Neural progenitor cell (in vitro differentiated cells): Measurements from ENCODE around the gene SSTR4. TPM values are rescaled to one million over a fixed set of nuclear protein-coding genes. Genes with fewer than 3 reads are reported as not detected.

Experiments used
- DNase-seq: peaks from one replicate; pipeline ENCODE4 v3.0.0-alpha.2; 2016; ENCODE audit warnings: low spot score
- H2AFZ ChIP-seq: fragments of 200-600 bp; sonication (generic); replicated peaks from 2 replicates; pipeline ENCODE4 v1.6.1; 2016; ENCODE audit warnings: antibody characterized with exemption
- H3F3A ChIP-seq: fragments of 200-600 bp; sonication (generic); 2 replicates; pipeline ENCODE4 v1.6.1; 2016; ENCODE audit warnings: antibody characterized with exemption, low read depth
- H3K27ac ChIP-seq: fragments of 200-600 bp; sonication (generic); 2 replicates; pipeline ENCODE4 v1.5.1; 2016; ENCODE audit warnings: mild to moderate bottlenecking
- H3K27me3 ChIP-seq: fragments of 200-600 bp; sonication (generic); 2 replicates; pipeline ENCODE4 v1.6.1; 2016; ENCODE audit warnings: mild to moderate bottlenecking, moderate library complexity
- H3K36me3 ChIP-seq: fragments of 200-600 bp; sonication (generic); 2 replicates; pipeline ENCODE4 v1.5.1; 2016
- H3K4me1 ChIP-seq: fragments of 200-600 bp; sonication (generic); 2 replicates; pipeline ENCODE4 v1.6.1; 2016; ENCODE audit warnings: mixed run types
- H3K4me2 ChIP-seq: fragments of 200-600 bp; sonication (generic); 2 replicates; pipeline ENCODE4 v1.6.1; 2016
- H3K4me3 ChIP-seq: fragments of 200-600 bp; sonication (generic); 2 replicates; pipeline ENCODE4 v1.5.1; 2016
- H3K79me2 ChIP-seq: fragments of 200-600 bp; sonication (generic); 2 replicates; pipeline ENCODE4 v1.6.1; 2016; ENCODE audit warnings: low read depth
- H3K9ac ChIP-seq: fragments of 200-600 bp; sonication (generic); 2 replicates; pipeline ENCODE4 v1.6.1; 2016
- H3K9me3 ChIP-seq: fragments of 200-600 bp; sonication (generic); 2 replicates; pipeline ENCODE4 v1.5.1; 2016; ENCODE audit warnings: low read depth
- H4K20me1 ChIP-seq: fragments of 200-600 bp; sonication (generic); 2 replicates; pipeline ENCODE4 v1.6.1; 2016; ENCODE audit warnings: low read depth
- H3K27ac Mint-ChIP-seq: 3 replicates; pipeline ENCODE4 v1.8.0; 2021; ENCODE audit warnings: mixed read lengths
- H3K27me3 Mint-ChIP-seq: 2 replicates; pipeline ENCODE4 v1.8.0; 2022; ENCODE audit warnings: low read depth, mild to moderate bottlenecking, inconsistent platforms, moderate library complexity, mixed read lengths; ENCODE audit not compliant: insufficient read depth
- H3K36me3 Mint-ChIP-seq: 3 replicates; pipeline ENCODE4 v1.8.0; 2021; ENCODE audit warnings: mixed read lengths
- H3K4me1 Mint-ChIP-seq: 3 replicates; pipeline ENCODE4 v1.8.0; 2021; ENCODE audit warnings: mixed read lengths
- H3K4me3 Mint-ChIP-seq: 3 replicates; pipeline ENCODE4 v1.8.0; 2021; ENCODE audit warnings: mild to moderate bottlenecking, moderate library complexity, mixed read lengths
- H3K9me3 Mint-ChIP-seq: 3 replicates; pipeline ENCODE4 v1.8.0; 2020; ENCODE audit warnings: mixed read lengths
- EZH2 ChIP-seq: fragments of 200-600 bp; sonication (generic); IDR thresholded peaks from 2 replicates; pipeline ENCODE4 v1.6.1; 2017; ENCODE audit warnings: antibody characterized with exemption, mild to moderate bottlenecking, moderate library complexity
- EZH2phosphoT487 ChIP-seq: fragments of 200-600 bp; sonication (generic); IDR thresholded peaks from 2 replicates; pipeline ENCODE4 v1.6.1; 2017; ENCODE audit warnings: antibody characterized with exemption
- total RNA-seq: library from RNA; depleted of rRNA; stranded (reverse); fragments of >200 nt; gene quantifications from 2 replicates; pipeline ENCODE4 v1.2.3, GENCODE V29; 2015; ENCODE audit warnings: low replicate concordance
- TF ChIP-seq, protein P1 (sequence below): fragments of 200-600 bp; sonication (generic); IDR thresholded peaks from 2 replicates; pipeline ENCODE4 v1.5.1; 2017; ENCODE audit warnings: antibody characterized with exemption, mild to moderate bottlenecking

SSTR4 gene
- total RNA-seq, 1 donor from 2014 or later, result not detected

DNA sequence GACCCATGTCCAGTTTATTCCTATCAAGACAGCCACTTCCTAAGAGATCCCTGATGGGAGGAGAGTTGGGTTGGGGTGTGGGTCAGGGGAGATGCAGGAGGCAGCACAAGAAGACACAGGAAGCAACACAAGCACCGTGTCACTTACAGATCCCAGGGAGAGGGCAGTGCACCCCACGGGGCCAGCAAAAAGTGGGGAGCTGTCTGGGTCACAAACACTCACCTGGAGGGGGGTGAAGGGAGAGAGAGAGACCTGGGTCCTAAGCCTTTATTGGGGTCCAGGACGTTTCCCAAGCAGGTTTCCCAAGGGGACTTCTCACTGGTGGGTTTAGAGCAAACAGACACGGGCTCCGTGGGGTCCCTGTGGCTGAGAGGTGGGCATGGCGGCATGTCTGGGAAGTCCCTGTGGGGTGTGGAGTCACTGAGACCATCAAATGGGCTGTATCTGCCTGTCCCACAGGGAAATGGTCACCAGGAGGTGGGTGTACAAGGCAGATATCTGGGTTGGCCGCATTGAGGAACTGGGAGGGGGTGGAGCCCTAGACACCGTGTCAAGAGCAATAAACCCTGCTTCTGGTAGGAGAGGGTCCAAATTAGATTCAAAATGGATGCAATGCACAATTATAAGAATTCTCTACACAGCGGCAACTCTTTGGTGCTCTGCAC lies 52.6 kb downstream of the SSTR4 start:
- Histone ChIP-seq H3K4me1 (no peaks in the 10 kb centered on the region), H3F3A (no peaks in the 10 kb centered on the region), H3K79me2 (no peaks in the 10 kb centered on the region), H3K36me3 (no peaks in the 10 kb centered on the region), H3K27ac (no peak overlapping the region), H3K9me3 (no peaks in the 10 kb centered on the region), H3K27me3 (no peaks in the 10 kb centered on the region), H4K20me1 (no peaks in the 10 kb centered on the region), H2AFZ (no peak overlapping the region), H3K9ac (no peak overlapping the region), H3K4me3 (no peak overlapping the region), H3K4me2 (no peak overlapping the region)
- no peaks in the 10 kb centered on the region for H3K36me3 Mint-ChIP-seq
- no peak overlapping the region for H3K4me3 Mint-ChIP-seq
- no peaks in the 10 kb centered on the region for H3K9me3 Mint-ChIP-seq
- DNase-seq, result no peak
- peaks cover 16% of the 10 kb centered on the region for H3K4me1 Mint-ChIP-seq
- no peak for TF ChIP-seq EZH2phosphoT487
- TF ChIP-seq, protein P1, sequence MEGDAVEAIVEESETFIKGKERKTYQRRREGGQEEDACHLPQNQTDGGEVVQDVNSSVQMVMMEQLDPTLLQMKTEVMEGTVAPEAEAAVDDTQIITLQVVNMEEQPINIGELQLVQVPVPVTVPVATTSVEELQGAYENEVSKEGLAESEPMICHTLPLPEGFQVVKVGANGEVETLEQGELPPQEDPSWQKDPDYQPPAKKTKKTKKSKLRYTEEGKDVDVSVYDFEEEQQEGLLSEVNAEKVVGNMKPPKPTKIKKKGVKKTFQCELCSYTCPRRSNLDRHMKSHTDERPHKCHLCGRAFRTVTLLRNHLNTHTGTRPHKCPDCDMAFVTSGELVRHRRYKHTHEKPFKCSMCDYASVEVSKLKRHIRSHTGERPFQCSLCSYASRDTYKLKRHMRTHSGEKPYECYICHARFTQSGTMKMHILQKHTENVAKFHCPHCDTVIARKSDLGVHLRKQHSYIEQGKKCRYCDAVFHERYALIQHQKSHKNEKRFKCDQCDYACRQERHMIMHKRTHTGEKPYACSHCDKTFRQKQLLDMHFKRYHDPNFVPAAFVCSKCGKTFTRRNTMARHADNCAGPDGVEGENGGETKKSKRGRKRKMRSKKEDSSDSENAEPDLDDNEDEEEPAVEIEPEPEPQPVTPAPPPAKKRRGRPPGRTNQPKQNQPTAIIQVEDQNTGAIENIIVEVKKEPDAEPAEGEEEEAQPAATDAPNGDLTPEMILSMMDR, result no peak
- no peak for TF ChIP-seq EZH2
- no peak overlapping the region for H3K27ac Mint-ChIP-seq
- no peaks in the 10 kb centered on the region for H3K27me3 Mint-ChIP-seq

Other genes starting within 250 kb of the SSTR4 start
- gene THBD, start 14.4 kb downstream of the SSTR4 start, total RNA-seq, result 0.06 and 0.15 TPM in 2 replicates
- gene CD93, start 51.0 kb downstream of the SSTR4 start, total RNA-seq, result not detected in 2 replicates